Measurements from ENCODE around the gene ADGRD1. TPM values are rescaled to one million over a fixed set of nuclear protein-coding genes. Genes with fewer than 3 reads are reported as not detected.
"Not testable (repeated sequence)": the region's sequence is repeated elsewhere in the genome, so short reads cannot be mapped to it uniquely, and the experiment has no call there.

Gene ADGRD1
- total RNA-seq, 1 experiment from 2014 or later: 0.89 TPM

DNA sequence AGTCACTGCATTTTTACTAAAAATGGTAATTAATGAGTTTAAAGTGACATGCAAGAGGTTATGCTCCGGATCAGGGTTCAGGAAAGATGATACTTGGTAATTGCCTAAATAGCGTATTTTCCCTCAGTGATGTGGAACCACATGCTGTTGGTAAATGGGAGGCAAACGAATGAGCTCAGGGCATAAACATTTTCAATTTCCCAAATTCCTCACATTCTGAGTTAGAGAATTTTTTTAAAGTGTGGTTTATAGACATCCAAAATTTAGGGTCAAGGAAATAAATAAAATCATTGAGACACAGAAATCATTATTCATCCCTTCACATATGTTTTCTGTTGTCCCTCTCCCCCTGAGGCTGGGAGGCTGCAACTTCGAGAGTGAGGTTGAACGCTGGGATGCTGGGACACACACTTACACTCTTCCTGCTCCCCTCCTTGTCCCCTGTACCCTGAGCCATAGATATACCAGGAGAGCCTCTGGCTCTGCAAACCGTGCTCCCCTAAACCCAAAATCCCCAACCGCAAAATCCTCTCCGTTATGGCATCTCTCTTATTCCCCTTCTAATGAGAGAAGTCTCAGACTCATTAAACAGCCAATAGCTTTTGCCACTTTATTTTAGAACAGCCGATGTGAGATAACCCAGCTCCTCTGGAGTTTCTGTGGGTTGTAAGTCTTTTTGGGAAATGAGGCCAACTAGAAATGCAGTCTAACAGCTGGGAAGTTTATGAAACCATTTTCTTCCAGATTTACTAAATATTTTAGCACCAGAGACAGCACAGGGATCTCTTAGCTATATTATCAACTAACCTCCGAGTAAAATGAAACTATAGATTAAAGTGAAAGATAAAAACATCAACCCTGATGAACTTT is 21.4 kb upstream of the ADGRD1 start:
- H3K36me3 ChIP-seq: no peaks in the 10 kb centered on the region
- DNase-seq: no peak
- no peaks in the 10 kb centered on the region for H3K9me3 ChIP-seq
- H3K27me3 ChIP-seq: peaks cover 21% of the 10 kb centered on the region
- H3K4me3 ChIP-seq: no peak overlapping the region

DNA sequence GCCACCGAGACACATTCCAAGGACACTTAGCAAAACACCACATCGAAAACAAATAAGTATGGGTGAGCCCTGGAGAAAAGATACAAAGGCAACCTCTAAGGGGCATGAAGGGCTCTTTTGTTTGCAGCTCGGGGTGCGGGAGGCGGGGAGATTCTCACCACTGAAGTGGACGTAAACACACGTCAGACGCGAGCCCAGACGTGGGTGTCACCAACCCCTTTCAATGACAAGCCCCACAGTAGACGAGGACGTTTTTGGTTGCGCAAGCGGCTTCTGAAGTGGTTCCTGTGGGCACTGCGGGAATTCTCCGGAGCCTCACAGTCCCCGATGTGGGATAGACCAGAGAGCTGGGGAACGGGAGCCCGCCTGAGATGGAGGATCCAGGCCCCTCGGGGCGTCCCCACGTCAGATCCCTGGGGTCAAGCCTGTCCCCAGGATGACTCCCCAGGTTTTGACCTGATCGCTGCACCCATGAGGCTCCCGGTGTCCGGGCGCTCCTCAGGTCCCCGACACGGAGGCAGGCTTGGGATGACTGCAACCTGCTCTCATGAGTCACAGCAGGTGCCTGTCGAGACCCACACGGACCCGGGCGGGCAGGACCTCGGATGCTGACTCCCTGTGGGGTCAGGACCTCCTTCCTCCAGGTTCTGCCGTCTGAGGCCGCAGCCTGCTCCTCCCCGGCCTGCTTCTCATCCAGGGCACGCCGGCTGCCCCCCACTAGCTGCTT is 20.3 kb upstream of the ADGRD1 start:
- Histone ChIP-seq H3K36me3 (no peaks in the 10 kb centered on the region), H3K27me3 (peaks cover 21% of the 10 kb centered on the region), H3K4me3 (no peak overlapping the region), H3K9me3 (no peaks in the 10 kb centered on the region)
- DNase-seq: no peak

DNA sequence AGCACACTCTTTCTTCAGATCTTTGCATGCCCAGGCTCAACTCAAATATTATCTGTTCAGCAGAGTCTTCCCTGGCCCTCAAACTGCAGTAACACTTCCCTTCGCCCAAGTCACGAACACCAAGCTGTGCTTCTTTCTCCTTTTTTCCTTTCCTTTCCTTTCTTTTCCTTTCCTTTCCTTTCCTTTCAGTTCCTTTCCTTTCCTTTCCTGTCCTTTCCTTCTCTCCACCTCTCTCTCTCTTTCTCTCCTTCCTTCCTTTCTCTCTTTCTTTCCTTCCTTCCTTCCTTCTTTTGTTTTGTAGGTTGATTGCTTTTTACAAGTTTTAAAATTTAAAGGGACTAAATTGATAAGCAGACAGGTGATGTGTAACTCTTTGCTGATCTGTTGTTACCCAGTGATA is 19.0 kb upstream of the ADGRD1 start:
- H3K4me3 ChIP-seq: no peak overlapping the region

DNA sequence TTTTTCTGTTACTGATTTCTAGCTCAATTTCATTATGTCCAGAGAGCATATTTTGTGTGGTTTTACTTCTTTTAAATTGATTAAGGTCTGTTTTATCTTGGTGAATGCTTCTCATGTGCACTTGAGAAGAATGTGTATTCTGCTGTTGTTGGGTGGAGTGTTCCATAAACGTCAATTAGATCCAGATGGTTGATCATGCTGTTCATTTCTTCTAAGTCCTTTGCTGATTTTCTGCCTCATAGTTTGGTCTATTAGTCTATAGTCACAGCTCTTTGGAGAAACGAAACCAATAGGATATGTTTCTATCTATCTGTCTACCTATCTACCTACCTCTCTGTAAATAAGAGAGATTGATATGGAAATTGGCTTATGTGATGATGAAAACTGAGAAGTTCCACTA is 17.1 kb upstream of the ADGRD1 start:
- H3K27me3 ChIP-seq: peaks cover 18% of the 10 kb centered on the region
- DNase-seq: no peak
- 0 out of 2 replicates have a peak, but pooled peaks cover 5% of the 10 kb centered on the region for H3K9me3 ChIP-seq
- H3K36me3 ChIP-seq: no peaks in the 10 kb centered on the region
- H3K4me3 ChIP-seq: no peak overlapping the region

More for the DNA sequence above, 19.0 kb upstream of the ADGRD1 start:
- DNase-seq: no peak
- Histone ChIP-seq H3K36me3 (no peaks in the 10 kb centered on the region), H3K27me3 (peaks cover 21% of the 10 kb centered on the region), H3K9me3 (0 out of 2 replicates have a peak, but pooled peaks cover 3% of the 10 kb centered on the region)

DNA sequence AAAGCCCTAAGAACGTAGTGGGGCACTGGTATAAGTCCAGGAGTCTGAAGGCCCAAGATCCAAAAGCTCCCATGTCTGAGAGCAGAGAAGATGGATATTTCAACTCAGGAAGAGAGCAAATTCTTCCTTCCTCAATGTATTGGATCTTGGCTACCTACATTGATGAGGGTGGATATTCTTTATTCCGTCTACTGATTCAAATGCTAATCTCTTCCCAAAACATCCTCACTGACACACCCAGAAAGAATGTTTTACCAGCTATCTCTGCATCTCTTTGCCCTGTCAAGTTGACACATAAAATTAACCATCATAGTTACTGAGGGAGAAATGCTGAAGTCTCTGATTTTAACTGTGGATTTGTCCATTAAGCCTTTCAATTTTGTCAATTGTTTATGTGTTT is 16.6 kb upstream of the ADGRD1 start:
- H3K4me3 ChIP-seq: no peak overlapping the region
- peaks cover 17% of the 10 kb centered on the region for H3K27me3 ChIP-seq
- DNase-seq: no peak
- no peaks in the 10 kb centered on the region for H3K36me3 ChIP-seq
- 0 out of 2 replicates have a peak, but pooled peaks cover 5% of the 10 kb centered on the region for H3K9me3 ChIP-seq

DNA sequence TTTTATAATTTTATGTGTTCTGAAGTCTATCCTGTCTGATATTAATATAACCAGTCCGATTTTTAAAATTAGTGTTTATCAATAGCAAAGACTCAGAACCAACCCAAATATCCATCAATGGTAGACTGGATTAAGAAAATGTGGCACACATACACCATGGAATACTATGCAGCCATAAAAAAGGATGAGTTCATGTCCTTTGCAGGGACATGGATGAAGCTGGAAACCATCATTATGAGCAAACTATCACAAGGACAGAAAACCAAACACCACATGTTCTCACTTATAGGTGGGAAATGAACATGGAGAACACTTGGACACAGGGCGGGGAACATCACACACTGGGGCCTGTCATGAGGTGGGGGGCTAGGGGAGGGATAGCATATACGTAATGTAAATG is 16.2 kb upstream of the ADGRD1 start:
- H3K27me3 ChIP-seq: peaks cover 14% of the 10 kb centered on the region
- DNase-seq, H3K9me3 ChIP-seq, H3K4me3 ChIP-seq, H3K36me3 ChIP-seq: not testable (repeated sequence)

DNA sequence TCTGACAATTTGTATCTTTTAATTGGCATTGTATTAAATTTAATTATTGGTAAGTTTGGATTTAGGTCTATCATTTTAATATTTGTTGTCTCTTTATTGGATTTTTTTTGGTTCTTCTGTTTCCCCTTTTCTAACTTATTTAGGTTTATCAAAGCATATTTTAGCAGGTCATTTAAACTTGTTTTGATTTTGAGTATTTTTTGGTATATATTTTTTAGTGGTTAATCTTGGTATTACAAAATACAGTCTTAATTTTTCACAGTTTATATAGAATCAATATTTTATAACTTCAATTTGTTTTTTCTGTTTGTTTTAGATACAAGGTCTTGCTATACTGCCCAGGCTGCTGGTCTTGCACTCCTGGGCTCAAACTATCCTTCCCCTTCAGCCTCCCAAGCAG is 15.5 kb upstream of the ADGRD1 start:
- H3K36me3 ChIP-seq: no peaks in the 10 kb centered on the region
- peaks cover 7% of the 10 kb centered on the region for H3K27me3 ChIP-seq
- 0 out of 2 replicates have a peak, but pooled peaks cover 5% of the 10 kb centered on the region for H3K9me3 ChIP-seq
- DNase-seq: no peak
- H3K4me3 ChIP-seq: no peak overlapping the region

DNA sequence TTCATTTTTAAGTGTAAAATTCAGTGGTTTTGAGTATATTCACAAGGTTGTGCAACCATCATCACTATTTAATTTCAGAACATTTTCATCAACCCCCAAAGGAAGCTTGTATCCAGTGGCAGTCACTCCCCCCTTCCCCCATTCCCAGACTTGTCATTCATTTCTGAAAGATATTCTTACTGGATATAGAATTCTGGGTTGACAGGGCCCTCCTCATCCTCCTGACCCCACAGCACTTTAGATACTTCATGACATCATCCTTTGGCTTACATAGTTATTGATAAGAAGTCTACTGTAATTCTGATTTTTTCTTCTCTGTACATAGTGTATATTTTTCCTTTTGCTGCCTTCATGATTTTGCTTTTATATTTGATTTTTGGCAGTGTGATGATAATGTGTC is 8.8 kb upstream of the ADGRD1 start:
- H3K36me3 ChIP-seq: no peaks in the 10 kb centered on the region
- H3K27me3 ChIP-seq: no peaks in the 10 kb centered on the region; the same call in none of the 2 replicates
- DNase-seq: no peak
- no peak overlapping the region for H3K4me3 ChIP-seq
- peaks cover 16% of the 10 kb centered on the region for H3K9me3 ChIP-seq

DNA sequence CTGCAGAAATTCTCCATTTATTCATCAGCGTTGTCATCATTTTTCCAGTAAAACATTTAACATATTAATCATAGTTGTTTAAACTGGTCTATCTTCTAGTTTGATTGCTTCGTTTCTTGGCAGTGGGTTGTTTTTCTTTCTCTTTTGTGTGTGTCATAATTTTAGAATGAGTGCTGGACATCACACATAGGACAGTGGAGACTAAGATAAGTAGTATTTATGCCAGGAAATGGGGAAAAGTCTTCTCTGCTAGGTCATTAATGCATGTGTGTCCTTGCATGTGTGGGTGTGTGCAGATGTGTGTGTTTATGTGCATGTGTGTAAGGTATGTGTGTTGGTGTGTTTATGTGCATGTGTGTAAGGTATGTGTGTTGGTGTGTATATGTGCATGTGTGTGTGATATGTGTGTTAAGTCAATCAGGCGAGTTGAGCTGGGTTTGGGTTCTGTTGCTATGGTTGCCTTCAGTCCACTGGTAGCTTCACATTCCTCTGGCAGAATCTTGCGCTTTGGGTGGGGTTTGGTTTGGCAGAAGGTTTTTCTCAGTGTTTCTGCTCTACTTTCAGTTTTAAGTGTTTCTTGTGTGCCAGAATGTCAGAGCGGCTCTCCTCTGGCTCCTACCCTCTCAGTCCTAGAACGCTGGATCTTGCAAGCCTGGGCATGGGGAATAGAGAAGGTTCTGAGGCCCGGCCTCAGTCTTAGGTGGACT is 7.8 kb upstream of the ADGRD1 start:
- Histone ChIP-seq H3K4me3 (no peak overlapping the region), H3K27me3 (no peaks in the 10 kb centered on the region; the same call in none of the 2 replicates), H3K36me3 (no peaks in the 10 kb centered on the region), H3K9me3 (peaks cover 15% of the 10 kb centered on the region)
- peak; percentile 62 for DNase-seq

DNA sequence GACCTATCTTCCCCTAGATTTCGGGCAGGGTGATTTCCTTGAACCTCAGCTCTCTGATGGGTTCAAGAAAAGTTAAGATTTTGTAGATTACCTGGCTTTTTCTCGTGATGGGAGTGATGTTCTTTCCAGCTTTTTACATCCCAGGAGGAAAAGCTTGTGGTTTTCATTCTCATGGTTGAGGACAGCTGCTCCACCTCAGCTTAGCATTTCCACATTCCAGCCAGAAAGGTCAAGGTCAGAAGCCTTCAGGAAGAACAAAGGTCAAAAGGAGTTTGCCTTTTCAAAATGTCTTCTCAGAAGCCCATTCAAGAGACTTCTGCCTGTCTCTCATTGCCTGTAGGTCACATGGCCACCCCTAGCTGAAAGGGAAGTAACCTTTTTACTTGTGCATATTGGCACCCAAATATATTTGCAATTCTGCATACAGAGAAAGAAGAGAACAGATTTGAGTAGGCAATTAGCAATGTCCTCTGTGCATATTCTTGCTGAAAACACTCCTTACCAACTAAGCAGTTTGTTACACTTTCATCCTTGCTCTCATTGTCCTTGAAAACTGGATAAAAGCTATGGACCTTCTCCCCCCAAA is 6.6 kb upstream of the ADGRD1 start:
- peaks cover 15% of the 10 kb centered on the region for H3K9me3 ChIP-seq
- H3K27me3 ChIP-seq: no peaks in the 10 kb centered on the region; the same call in none of the 2 replicates
- DNase-seq: no peak
- no peak overlapping the region for H3K4me3 ChIP-seq
- H3K36me3 ChIP-seq: no peaks in the 10 kb centered on the region

DNA sequence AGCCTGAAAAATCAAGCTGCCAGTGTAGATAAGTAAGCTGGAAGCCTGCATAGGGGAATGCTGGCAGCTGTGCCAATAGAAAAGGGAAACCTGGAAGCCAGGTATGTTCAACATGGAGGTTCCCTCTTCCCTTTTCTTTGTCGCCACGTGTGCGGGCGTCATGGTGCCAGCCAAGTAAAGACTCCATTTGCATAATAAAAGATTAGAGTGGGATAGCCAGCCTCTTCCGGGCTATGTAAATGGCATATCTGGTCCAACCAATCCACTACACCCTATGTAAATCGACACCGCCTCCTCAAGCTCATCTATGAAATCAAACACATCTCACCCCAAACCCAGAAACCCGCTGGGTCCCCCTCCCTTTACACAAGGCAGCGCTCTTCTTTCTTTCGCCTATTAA is 5.6 kb upstream of the ADGRD1 start:
- Histone ChIP-seq H3K4me3 (no peak overlapping the region), H3K9me3 (peaks cover 15% of the 10 kb centered on the region), H3K27me3 (peaks cover 3% of the 10 kb centered on the region), H3K36me3 (no peaks in the 10 kb centered on the region)
- DNase-seq: no peak

DNA sequence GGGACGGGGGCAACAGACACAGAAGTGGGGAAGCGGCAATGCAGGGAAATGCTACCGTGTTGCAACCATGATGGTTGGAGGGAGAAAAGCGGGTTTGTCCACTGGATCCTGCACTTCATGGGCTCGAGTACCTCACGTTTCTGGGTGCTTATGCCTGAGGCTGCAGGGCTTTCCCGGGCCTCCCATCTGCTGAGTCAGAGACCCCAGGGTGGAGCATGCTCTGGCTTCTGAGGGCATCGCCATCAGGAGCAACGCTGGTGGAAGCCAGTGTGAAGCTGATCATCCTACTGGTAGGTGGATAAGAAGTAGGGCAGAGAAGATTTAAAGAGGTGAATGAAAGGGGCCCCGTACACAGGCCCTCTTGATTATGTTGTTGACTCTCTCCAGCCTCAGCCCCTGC is 5.0 kb upstream of the ADGRD1 start:
- no peaks in the 10 kb centered on the region for H3K36me3 ChIP-seq
- DNase-seq: no peak
- H3K4me3 ChIP-seq: no peak overlapping the region
- peaks cover 9% of the 10 kb centered on the region for H3K27me3 ChIP-seq
- H3K9me3 ChIP-seq: peaks cover 15% of the 10 kb centered on the region

DNA sequence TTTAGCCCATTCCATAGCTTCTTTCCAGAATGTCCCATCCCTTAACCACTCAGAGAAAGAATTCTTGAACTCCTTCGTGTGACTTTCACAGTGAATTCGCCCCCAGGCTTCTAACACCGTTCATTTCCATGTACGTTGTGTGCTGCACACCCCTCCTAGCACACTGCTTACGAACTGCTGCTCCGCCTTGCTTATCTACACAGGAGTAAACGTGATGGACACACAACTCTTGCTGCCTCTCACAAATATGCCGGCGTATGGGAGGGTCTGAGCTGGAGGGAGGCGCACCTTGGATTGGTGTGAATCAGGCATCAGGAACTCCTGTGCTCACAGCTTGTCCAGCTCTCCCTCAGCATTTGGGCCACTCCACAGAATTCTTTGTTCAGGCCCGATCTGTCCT is 3.9 kb upstream of the ADGRD1 start:
- Histone ChIP-seq H3K36me3 (no peaks in the 10 kb centered on the region), H3K9me3 (peaks cover 8% of the 10 kb centered on the region), H3K27me3 (peaks cover 16% of the 10 kb centered on the region), H3K4me3 (no peak overlapping the region)
- no peak for DNase-seq

DNA sequence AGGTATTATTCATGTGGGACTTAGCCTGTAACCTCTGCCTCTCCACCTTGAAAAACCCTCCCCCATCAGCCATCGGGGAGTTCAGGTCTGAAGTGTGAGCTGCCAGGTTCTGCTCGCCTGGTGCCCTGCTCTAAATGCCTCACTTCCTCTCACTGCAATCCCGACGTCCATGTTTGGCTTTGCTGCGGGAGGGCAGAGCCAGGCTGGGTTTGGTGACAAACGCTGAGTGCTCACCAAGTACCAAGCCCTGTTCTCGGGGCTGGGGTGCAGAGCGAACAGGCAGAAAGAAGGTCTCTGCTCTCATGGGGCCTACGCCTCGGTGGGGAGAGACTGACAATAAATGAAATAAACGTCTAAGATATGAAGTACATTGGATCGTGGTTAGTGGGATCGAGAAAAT is 2.1 kb upstream of the ADGRD1 start:
- Histone ChIP-seq H3K9me3 (no peaks in the 10 kb centered on the region), H3K27me3 (peaks cover 16% of the 10 kb centered on the region), H3K4me3 (no peak overlapping the region), H3K36me3 (no peaks in the 10 kb centered on the region)
- DNase-seq: no peak

DNA sequence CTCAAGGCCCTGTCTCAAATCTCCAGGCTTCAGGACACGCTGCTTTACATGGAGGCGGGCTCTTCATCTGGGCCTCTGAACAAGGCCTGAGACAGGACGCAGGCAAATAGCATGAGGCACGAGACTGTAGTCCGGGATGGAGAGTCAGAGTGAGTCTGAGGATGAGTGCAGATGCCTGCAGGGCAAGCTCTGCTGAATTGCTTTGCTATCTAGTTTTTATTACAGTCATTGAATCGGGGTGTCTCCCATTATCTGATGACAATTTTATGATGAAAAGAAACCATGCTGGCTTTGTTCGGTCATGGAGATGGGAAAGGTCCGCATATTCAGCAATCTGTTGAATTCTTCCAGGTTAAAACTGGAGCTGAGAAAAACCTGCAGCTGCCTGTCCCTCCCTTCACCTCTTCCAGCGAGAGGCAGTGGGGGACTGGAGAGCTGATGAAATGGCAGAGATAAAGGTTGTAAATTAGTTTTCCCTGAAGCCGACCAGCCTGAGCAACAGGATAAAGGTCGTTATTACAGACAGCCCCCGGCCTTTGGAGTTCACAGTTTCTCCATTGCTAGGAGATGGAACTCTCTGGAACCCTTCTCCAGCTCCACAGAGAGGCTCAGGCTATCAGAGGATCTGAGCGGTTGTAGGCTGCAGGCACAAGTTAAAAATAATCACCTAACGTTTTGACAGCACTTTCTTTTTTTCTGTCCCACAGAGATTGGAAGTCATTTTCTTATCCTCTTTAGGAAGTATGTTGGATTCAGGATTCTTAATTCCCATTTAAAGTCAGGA is 1.3 kb upstream of the ADGRD1 start:
- no peak for DNase-seq
- no peak overlapping the region for H3K4me3 ChIP-seq
- H3K9me3 ChIP-seq: no peaks in the 10 kb centered on the region
- H3K36me3 ChIP-seq: no peaks in the 10 kb centered on the region
- peaks cover 16% of the 10 kb centered on the region for H3K27me3 ChIP-seq

DNA sequence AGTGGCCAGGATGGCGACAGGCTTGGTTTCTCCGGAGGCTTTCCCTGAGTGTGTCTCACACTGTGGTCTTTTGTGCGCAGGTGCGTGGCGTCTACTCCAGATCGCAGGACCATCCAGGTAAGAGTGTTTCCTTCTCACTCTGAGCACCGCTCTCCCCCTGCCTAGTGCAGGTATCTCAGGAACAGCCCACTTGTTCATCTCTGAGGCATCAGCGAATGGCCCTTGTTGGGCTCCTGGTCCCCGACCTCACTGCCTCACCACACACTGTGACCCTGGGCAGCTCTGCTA is 781 bp downstream of the ADGRD1 start:
- DNase-seq: no peak
- Histone ChIP-seq H3K9me3 (no peaks in the 10 kb centered on the region), H3K4me3 (peak overlapping the region; percentile 28; the same call in 1 of the 2 replicates), H3K27me3 (peaks cover 16% of the 10 kb centered on the region), H3K36me3 (no peaks in the 10 kb centered on the region)
